CD4-positive, alpha-beta T cell treated with Interleukin-6 for 4 hours (primary cell): Measurements from ENCODE around the gene HOXD13.

Experiments used
- DNase-seq: peaks from one replicate; pipeline ENCODE4 v3.0.0-alpha.2; 2020; ENCODE audit warnings: mixed read lengths

HOXD13 gene

GRCh38 chr2:176136374-176137251 is 44.1 kb downstream of the HOXD13 start:
- no peak for DNase-seq

DNA sequence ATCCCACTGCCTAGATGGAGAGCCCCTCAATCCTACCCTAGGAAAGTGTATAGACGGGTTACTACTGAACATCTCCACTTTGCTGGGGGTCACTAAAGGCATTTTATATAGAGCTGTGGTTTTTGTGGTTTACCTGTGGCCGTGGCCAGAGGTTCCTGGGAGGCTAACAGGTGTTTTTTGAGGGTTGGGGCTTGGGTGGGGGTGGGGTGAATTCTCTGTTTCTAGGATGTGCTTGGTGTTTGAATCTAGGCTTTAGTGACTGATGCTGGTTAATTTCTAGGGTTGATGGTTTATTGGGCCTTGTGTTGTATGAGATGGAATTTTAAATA is 44.7 kb downstream of the HOXD13 start:
- DNase-seq, result no peak

GRCh38 chr2:176137906-176138305 is 45.4 kb downstream of the HOXD13 start:
- DNase-seq, result no peak

DNA sequence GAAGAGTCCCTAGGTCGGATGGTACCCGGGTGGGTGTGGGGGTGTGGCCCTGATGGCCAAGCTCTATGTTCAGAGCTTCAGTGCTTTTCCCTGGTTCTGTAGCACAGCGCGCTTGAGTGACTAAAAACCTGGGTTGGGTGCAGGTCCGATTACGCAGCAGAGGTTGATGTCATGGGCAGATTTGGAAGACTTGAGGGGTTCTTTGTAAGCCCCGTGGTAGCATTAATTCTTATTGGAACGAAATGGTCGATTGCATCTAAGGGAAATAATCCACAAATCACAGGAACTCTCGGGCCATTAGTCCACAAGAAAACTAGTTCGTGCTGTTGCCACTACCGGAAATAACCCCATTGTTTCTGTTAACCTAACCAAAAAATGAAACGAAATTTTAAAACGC is 46.0 kb downstream of the HOXD13 start:
- no peak for DNase-seq

DNA sequence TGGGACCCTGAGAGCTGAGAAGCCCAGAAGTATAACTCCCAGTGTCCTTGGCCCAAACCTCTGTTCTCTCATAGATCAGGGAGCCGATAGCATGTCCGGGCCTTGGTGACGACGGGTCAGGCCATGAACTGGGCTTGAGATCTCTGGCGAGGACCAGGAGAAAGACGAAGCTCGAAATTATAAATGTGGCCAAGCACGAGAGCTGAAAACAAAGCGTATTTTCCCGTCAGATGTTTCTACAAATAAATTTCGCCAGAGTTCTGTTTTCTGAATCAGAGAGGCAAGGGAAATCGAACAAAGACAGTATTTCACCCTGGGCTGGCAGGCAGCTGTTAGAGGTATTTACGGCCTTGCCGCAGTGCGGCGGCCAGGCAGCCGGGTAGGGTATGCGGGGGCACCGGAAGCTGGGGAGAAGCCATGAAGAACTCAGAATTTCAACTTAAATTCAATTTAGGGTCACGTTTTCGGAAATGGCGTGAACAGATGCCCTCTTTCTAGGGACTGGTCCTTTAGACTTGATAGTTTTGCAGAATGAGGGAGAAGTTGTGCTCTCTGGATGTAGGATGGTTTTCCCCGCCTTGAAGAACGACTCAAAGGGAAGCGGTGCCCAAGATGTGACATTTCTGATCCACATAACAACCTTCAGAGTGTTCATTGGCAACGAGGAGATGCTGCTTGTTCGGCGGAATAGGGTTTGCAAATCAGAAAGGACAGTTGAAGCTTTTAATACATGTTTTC is 46.6 kb downstream of the HOXD13 start:
- DNase-seq, result no peak

DNA sequence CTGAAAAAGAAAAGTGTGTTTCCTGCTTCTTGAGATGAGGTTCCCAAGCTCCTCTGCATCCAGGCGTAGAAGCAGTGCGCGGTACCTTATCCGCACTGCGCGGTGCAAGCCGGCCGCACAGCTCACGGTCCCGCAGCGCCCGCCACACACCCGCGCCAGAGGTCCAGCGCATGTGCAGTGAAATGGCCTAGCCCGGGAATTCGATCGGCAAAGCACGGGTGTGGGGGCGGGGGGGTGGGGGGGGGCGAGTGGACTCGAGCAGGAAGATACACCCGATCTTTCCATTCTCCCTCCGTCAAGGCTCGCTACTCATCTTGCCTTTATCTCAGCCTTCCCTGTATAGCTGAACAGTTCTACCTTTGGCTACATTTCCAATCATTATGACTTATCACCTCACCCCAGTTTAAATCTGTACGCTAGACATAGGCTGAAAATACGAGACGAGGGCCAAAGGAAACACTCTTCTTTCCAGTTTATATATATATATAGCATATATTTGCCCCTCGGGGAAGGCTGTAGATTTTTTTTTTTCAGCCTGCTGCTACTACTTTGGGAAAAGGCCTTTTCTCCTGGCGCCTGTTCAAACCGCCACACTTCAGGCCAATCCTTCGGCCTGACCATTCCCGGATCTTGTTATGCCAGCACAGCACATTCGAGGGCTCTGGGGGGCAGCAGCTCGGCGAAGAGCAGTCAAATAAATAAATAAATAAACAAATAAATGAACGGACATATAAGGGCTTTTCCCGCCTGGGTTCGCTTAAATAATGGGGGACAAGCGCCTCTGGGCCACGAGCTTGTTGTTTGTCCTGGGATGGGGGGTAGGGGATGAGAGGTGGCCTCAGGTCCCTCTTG is 47.4 kb downstream of the HOXD13 start:
- no peak for DNase-seq

DNA sequence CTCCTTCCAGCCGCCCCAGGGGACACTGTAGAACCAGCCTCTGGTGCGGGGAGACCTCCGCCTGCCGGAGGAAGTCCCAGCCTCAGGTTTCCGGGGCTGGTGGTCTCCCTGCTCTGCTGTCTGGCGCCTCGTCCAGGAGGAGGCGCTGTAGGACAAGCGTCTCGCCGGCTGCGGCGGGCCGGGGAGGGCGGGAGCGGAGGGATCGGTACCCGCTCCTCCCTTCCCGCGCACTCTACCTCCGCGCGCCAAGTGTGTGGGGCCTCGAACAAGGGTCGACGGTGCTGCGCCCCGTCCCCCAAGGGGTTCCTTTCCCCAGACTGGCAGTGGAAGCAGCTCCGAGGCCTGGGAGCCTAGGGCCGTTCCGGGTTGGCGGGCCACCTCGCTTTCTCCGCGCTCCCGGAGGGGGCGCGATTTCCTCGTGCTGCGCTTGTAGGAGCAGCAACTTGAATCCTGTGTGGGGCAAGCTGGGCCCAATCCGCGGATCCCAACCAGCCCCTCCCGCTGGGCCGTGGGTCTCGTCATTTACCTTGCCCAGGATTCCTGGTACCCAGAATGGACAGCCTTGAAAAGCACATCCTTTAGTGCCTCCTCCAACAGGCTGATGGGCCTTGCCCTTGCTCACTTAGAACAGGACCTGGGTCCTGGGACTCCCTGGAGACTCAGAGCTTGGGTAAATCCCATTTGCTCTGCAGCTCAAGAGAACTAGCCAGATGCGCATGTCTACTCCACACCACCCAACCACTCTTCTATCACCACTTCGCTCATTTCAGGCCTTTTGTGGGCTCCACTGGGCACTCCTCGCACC is 48.2 kb downstream of the HOXD13 start:
- peak; percentile 54 for DNase-seq

- DNase-seq, result no peak
These were observed 49.8 kb downstream of the HOXD13 start for GRCh38 chr2:176142281-176142680.
